GM21576 (cell line): ENCODE data around the gene AGPAT4.

ENCODE experiments used
- ATAC-seq: cut with Tn5 transposase; IDR thresholded peaks from one replicate; pipeline ENCODE4 v1.9.1; 2021; ENCODE audit warnings: mild to moderate bottlenecking, moderate library complexity; ENCODE audit not compliant: unreplicated experiment

Gene AGPAT4

GRCh38 chr6:161284653-161285052 lies 10.8 kb upstream of the AGPAT4 start:
- ATAC-seq, result no peak

DNA sequence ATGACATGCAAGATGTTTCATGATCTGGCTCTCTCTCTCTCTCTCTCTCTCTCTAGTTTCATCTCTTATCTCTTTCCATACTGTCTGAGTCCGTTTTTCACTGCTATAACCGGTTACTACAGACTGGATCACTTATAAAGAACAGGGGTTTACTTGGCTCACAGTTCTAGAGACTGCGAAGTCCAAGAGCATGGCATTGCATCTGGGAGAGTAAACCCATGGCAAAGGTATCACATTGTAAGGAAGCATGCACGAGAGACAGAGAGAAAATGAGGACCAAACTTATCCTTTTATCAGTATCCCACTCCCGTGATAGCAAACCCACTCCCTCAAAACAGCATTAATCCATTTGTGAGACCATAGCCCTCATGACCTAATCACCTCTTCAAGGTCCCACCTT lies 7.2 kb upstream of the AGPAT4 start:
- ATAC-seq, result no peak

- no peak for ATAC-seq
These were observed 6.0 kb upstream of the AGPAT4 start for GRCh38 chr6:161279677-161280415.

GRCh38 chr6:161276605-161277155 lies 2.8 kb upstream of the AGPAT4 start:
- no peak for ATAC-seq

GRCh38 chr6:161274898-161275297 lies 1.0 kb upstream of the AGPAT4 start:
- no peak for ATAC-seq

GRCh38 chr6:161274488-161274858 lies 612 bp upstream of the AGPAT4 start:
- ATAC-seq, result no peak

GRCh38 chr6:161273274-161273751 lies 548 bp downstream of the AGPAT4 start:
- no peak for ATAC-seq

DNA sequence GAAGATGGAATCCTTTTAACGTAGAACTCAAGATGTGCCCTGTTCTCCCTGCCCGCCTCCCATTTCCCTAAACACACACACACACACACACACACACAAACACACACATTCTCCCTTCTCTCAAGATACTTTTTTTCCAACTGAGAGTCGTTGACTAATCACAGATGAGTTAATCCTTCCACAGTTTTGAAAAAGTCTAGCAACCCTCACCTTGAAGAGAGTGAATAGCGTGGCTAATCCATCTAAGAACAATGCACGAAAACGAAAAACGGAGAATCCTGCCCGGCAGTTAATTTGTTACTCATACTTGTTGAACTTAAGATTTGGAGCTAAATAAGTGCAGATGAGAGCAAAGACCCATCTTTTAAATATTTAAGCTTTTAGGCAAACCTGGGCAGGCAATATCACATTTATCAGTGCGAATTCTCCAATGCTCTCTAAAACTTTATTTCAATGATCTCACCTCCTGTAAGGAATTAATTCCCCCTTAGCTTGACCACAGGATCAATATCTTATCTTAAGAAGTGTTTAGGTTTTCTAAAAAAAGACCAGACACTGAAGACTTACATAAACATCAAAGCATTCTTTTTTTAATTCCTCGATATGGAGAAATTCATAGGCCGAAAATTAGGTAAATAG lies 1.1 kb downstream of the AGPAT4 start:
- no peak for ATAC-seq

GRCh38 chr6:161271343-161272030 lies 2.4 kb downstream of the AGPAT4 start:
- no peak for ATAC-seq

GRCh38 chr6:161270116-161270515 lies 3.7 kb downstream of the AGPAT4 start:
- ATAC-seq, result no peak

- ATAC-seq, result no peak
These were observed 4.6 kb downstream of the AGPAT4 start for GRCh38 chr6:161269310-161269709.

GRCh38 chr6:161268531-161269210 lies 5.2 kb downstream of the AGPAT4 start:
- ATAC-seq, result no peak

- no peak for ATAC-seq
These were observed 7.2 kb downstream of the AGPAT4 start for GRCh38 chr6:161266513-161267230.

DNA sequence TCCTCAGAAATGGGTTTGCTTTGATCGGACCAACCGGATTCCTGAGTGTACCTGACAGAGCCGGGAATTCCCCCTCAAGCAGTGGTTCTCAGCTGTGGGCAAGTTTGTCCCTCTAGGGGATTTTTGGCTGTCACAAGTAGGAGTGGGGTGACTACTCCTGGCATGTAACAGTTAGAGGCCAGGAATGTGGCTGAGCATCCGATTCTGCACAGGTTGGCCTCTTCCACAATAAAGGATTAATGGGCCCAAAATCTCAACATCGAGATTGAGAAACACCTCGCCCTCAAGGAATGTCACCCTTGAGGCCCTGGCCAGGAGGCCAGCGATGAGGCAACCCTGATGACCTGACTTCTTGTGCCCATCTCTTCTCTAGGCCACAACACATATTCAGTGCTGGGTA lies 7.9 kb downstream of the AGPAT4 start:
- ATAC-seq, result no peak

- no peak for ATAC-seq
These were observed 8.3 kb downstream of the AGPAT4 start for GRCh38 chr6:161265554-161265953.

DNA sequence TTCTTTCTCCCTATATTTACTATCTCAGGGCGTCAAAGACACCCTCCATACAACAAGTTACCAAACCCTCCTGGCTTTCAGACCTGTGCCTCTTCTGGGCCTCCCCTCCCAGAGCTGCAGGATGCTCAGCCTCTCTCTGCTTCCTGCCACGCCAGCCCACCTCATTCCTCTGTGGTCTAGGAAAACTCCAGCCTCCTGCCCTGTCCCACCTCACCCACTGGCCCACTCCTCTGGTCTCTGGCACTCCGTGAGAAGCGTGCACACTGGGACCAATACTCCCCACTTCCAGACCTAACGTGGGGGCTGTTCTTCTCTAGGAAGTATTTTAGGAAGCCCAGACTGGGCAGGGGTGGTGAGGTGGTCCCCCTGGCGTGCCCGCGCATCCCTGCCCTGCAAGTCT lies 9.7 kb downstream of the AGPAT4 start:
- ATAC-seq, result no peak

DNA sequence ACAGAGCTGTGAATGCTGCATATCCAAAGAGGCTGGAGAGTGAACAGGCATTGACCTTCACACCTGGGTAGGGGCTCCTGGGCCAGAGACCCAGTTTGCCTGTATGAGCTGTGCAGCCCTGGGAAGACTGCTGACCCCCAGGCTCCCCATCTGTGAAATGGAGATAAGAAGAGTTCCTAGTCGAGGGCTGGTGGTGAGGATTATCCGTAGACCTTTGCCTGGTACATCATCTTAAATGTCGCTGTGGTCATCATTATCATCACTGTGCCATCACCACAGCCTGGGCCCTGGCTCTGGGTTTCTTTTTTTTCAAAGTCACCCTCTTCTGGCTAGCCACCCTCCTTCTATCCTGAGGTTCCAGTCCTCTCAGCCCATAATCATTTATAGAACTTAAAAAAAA lies 12.0 kb downstream of the AGPAT4 start:
- ATAC-seq, result no peak

- no peak for ATAC-seq
These were observed 12.5 kb downstream of the AGPAT4 start for GRCh38 chr6:161261325-161261724.

- ATAC-seq, result no peak
These were observed 14.6 kb downstream of the AGPAT4 start for GRCh38 chr6:161259302-161259701.

- ATAC-seq, result no peak
These were observed 15.9 kb downstream of the AGPAT4 start for GRCh38 chr6:161257793-161258457.
